Measurements from ENCODE around the gene PTPRA. TPM values are rescaled to one million over a fixed set of nuclear protein-coding genes. Genes with fewer than 3 reads are reported as not detected.
"Not testable (repeated sequence)": the region's sequence is repeated elsewhere in the genome, so short reads cannot be mapped to it uniquely, and the experiment has no call there.

The PTPRA gene
- total RNA-seq, 1 experiment from 2014 or later = 56.9 TPM

- TF ChIP-seq CTCF (conservative IDR thresholded peaks at IDR 0.05; ENCODE audit: low read depth, low read length) (no peak), EZH2 (IDR thresholded peaks at IDR 0.05; ENCODE audit: borderline replicate concordance, low read depth, low read length, poor library complexity, severe bottlenecking) (no peak)
- Histone ChIP-seq H3K27me3 (replicated peaks; ENCODE audit: insufficient read depth, low read depth, low read length, poor library complexity) (no peaks in the 10 kb centered on the region), H3K4me3 (ENCODE audit: low read depth, low read length, poor library complexity, severe bottlenecking) (no peak overlapping the region), H3K4me1 (ENCODE audit: insufficient read depth, low read length, poor library complexity, severe bottlenecking) (no peaks in the 10 kb centered on the region), H3K9me3 (ENCODE audit: low read depth, low read length, poor library complexity, severe bottlenecking) (no peaks in the 10 kb centered on the region), H3K27ac (ENCODE audit: low read depth, low read length, poor library complexity, severe bottlenecking) (no peak overlapping the region), H3K36me3 (ENCODE audit: insufficient read depth, low read length, poor library complexity, severe bottlenecking) (peaks cover 35% of the 10 kb centered on the region)
- POLR2A ChIA-PET (ENCODE audit: low non-redundant PET) = no interaction called here
- CTCF ChIA-PET = no interaction called here
- no TSS peak for BruUV-seq (replicated peaks)
- intact Hi-C loops (cut with micrococcal nuclease; ENCODE audit: unreplicated experiment) = no loop called here
- no peak for DNase-seq (ENCODE audit: low spot score)
These were observed 148.5 kb downstream of the PTPRA start for GRCh38 chr20:3021777-3022176.

GRCh38 chr20:3022559-3023490, 149.5 kb downstream of the PTPRA start:
- BruUV-seq (replicated peaks); intact Hi-C loops (cut with micrococcal nuclease; ENCODE audit: unreplicated experiment); POLR2A ChIA-PET (ENCODE audit: low non-redundant PET); H3K4me3 ChIP-seq (ENCODE audit: low read depth, low read length, poor library complexity, severe bottlenecking); H3K27me3 ChIP-seq (replicated peaks; ENCODE audit: insufficient read depth, low read depth, low read length, poor library complexity); DNase-seq (ENCODE audit: low spot score); CTCF ChIA-PET; H3K9me3 ChIP-seq (ENCODE audit: low read depth, low read length, poor library complexity, severe bottlenecking); H3K27ac ChIP-seq (ENCODE audit: low read depth, low read length, poor library complexity, severe bottlenecking); H3K4me1 ChIP-seq (ENCODE audit: insufficient read depth, low read length, poor library complexity, severe bottlenecking): not testable (repeated sequence)
- H3K36me3 ChIP-seq (ENCODE audit: insufficient read depth, low read length, poor library complexity, severe bottlenecking) = peaks cover 37% of the 10 kb centered on the region

GRCh38 chr20:3027987-3028386, 154.7 kb downstream of the PTPRA start:
- no TSS peak for BruUV-seq (replicated peaks)
- H3K27ac ChIP-seq (ENCODE audit: low read depth, low read length, poor library complexity, severe bottlenecking) = no peak overlapping the region
- POLR2A ChIA-PET (ENCODE audit: low non-redundant PET) = no interaction called here
- H3K9me3 ChIP-seq (ENCODE audit: low read depth, low read length, poor library complexity, severe bottlenecking) = no peaks in the 10 kb centered on the region
- no peaks in the 10 kb centered on the region for H3K27me3 ChIP-seq (replicated peaks; ENCODE audit: insufficient read depth, low read depth, low read length, poor library complexity)
- DNase-seq (ENCODE audit: low spot score) = no peak
- no peaks in the 10 kb centered on the region for H3K4me1 ChIP-seq (ENCODE audit: insufficient read depth, low read length, poor library complexity, severe bottlenecking)
- H3K36me3 ChIP-seq (ENCODE audit: insufficient read depth, low read length, poor library complexity, severe bottlenecking) = peaks cover 49% of the 10 kb centered on the region
- CTCF ChIA-PET = no interaction called here
- H3K4me3 ChIP-seq (ENCODE audit: low read depth, low read length, poor library complexity, severe bottlenecking) = no peak overlapping the region
- intact Hi-C loops (cut with micrococcal nuclease; ENCODE audit: unreplicated experiment) = no loop called here
- TF ChIP-seq CTCF (conservative IDR thresholded peaks at IDR 0.05; ENCODE audit: low read depth, low read length) = no peak
- no peak for TF ChIP-seq EZH2 (IDR thresholded peaks at IDR 0.05; ENCODE audit: borderline replicate concordance, low read depth, low read length, poor library complexity, severe bottlenecking)
